Cerebellar nuclear complex (tissue), 1 donor: ENCODE data around the gene ALDH1A1.

Experiments used
- DNase-seq, 2 experiments: peaks; one replicate each; lab custom pipeline; 2025; lab: John Stamatoyannopoulos, UW

ALDH1A1 gene

GRCh38 chr9:72855890-72856523 lies 96.8 kb downstream of the ALDH1A1 start:
- DNase-seq = no peak

- DNase-seq = no peak
These were observed 97.5 kb downstream of the ALDH1A1 start for GRCh38 chr9:72855321-72855720.
